ENCODE results near the gene ATG10. TPM values are rescaled to one million over a fixed set of nuclear protein-coding genes. Genes with fewer than 3 reads are reported as not detected.

ATG10 gene
- total and polyA plus RNA-seq, 2 experiments from 2014 or later = 12.5 to 17.7 TPM

- no peak overlapping the region for H3K27ac ChIP-seq (ENCODE audit: low read depth)
These were observed 139.4 kb downstream of the ATG10 start for GRCh38 chr5:82111191-82111590.

More at GRCh38 chr5:82111191-82111590, 139.4 kb downstream of the ATG10 start:
- no peak overlapping the region for H3K4me2 ChIP-seq
- Mint-ChIP-seq H3K36me3 (ENCODE audit: low read depth) (no peaks in the 10 kb centered on the region), H3K9me3 (no peaks in the 10 kb centered on the region), H3K27ac (no peak overlapping the region), H3K4me3 (no peak overlapping the region), H3K4me1 (peaks cover 10% of the 10 kb centered on the region), H3K27me3 (ENCODE audit: insufficient read depth, low read depth, poor library complexity) (no peaks in the 10 kb centered on the region)
- H4K20me1 ChIP-seq (replicated peaks; ENCODE audit: insufficient read depth) = no peaks in the 10 kb centered on the region
- no peaks in the 10 kb centered on the region for H3K36me3 ChIP-seq (ENCODE audit: insufficient read depth)
- DNase-seq (ENCODE audit: low spot score) (no peak), ATAC-seq (no peak)
- H3K27me3 ChIP-seq (ENCODE audit: insufficient read depth) = no peaks in the 10 kb centered on the region
- H3K4me3 ChIP-seq = no peak overlapping the region
- H3K9me2 ChIP-seq (ENCODE audit: insufficient read depth) = no peaks in the 10 kb centered on the region
- no peaks in the 10 kb centered on the region for H3F3A ChIP-seq (replicated peaks; ENCODE audit: low read depth)
- H2AFZ ChIP-seq = no peak overlapping the region
- H3K79me2 ChIP-seq (replicated peaks; ENCODE audit: insufficient read depth) = no peaks in the 10 kb centered on the region
- H3K4me1 ChIP-seq (ENCODE audit: insufficient read depth) = peaks cover 16% of the 10 kb centered on the region
- no peak for TF ChIP-seq POLR2AphosphoS5 (IDR thresholded peaks at IDR 0.05; ENCODE audit: low read depth)
- no peak for TF ChIP-seq ZNF331 (CRISPR knock-in tag; IDR thresholded peaks at IDR 0.05; ENCODE audit: low read depth)
- TF ChIP-seq CREB1 (CRISPR knock-in tag; IDR thresholded peaks at IDR 0.05; ENCODE audit: low read depth) = no peak
- TF ChIP-seq ETS1 (IDR thresholded peaks at IDR 0.05) = no peak
- no peak for TF ChIP-seq CTCF (conservative IDR thresholded peaks at IDR 0.05; ENCODE audit: low read depth in 2 of 2)
- TF ChIP-seq ZNF114 (CRISPR knock-in tag; IDR thresholded peaks at IDR 0.05) = no peak
- TF ChIP-seq EZH2 (IDR thresholded peaks at IDR 0.05; ENCODE audit: low read depth, unreplicated experiment) = no peak
- no peak for TF ChIP-seq EZH2phosphoT487 (IDR thresholded peaks at IDR 0.05; ENCODE audit: unreplicated experiment)
- TF ChIP-seq, protein P1, sequence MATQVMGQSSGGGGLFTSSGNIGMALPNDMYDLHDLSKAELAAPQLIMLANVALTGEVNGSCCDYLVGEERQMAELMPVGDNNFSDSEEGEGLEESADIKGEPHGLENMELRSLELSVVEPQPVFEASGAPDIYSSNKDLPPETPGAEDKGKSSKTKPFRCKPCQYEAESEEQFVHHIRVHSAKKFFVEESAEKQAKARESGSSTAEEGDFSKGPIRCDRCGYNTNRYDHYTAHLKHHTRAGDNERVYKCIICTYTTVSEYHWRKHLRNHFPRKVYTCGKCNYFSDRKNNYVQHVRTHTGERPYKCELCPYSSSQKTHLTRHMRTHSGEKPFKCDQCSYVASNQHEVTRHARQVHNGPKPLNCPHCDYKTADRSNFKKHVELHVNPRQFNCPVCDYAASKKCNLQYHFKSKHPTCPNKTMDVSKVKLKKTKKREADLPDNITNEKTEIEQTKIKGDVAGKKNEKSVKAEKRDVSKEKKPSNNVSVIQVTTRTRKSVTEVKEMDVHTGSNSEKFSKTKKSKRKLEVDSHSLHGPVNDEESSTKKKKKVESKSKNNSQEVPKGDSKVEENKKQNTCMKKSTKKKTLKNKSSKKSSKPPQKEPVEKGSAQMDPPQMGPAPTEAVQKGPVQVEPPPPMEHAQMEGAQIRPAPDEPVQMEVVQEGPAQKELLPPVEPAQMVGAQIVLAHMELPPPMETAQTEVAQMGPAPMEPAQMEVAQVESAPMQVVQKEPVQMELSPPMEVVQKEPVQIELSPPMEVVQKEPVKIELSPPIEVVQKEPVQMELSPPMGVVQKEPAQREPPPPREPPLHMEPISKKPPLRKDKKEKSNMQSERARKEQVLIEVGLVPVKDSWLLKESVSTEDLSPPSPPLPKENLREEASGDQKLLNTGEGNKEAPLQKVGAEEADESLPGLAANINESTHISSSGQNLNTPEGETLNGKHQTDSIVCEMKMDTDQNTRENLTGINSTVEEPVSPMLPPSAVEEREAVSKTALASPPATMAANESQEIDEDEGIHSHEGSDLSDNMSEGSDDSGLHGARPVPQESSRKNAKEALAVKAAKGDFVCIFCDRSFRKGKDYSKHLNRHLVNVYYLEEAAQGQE (IDR thresholded peaks at IDR 0.05; ENCODE audit: unreplicated experiment) = no peak
- TF ChIP-seq JUNB (IDR thresholded peaks at IDR 0.05; ENCODE audit: unreplicated experiment) = no peak
- TF ChIP-seq, protein P2, sequence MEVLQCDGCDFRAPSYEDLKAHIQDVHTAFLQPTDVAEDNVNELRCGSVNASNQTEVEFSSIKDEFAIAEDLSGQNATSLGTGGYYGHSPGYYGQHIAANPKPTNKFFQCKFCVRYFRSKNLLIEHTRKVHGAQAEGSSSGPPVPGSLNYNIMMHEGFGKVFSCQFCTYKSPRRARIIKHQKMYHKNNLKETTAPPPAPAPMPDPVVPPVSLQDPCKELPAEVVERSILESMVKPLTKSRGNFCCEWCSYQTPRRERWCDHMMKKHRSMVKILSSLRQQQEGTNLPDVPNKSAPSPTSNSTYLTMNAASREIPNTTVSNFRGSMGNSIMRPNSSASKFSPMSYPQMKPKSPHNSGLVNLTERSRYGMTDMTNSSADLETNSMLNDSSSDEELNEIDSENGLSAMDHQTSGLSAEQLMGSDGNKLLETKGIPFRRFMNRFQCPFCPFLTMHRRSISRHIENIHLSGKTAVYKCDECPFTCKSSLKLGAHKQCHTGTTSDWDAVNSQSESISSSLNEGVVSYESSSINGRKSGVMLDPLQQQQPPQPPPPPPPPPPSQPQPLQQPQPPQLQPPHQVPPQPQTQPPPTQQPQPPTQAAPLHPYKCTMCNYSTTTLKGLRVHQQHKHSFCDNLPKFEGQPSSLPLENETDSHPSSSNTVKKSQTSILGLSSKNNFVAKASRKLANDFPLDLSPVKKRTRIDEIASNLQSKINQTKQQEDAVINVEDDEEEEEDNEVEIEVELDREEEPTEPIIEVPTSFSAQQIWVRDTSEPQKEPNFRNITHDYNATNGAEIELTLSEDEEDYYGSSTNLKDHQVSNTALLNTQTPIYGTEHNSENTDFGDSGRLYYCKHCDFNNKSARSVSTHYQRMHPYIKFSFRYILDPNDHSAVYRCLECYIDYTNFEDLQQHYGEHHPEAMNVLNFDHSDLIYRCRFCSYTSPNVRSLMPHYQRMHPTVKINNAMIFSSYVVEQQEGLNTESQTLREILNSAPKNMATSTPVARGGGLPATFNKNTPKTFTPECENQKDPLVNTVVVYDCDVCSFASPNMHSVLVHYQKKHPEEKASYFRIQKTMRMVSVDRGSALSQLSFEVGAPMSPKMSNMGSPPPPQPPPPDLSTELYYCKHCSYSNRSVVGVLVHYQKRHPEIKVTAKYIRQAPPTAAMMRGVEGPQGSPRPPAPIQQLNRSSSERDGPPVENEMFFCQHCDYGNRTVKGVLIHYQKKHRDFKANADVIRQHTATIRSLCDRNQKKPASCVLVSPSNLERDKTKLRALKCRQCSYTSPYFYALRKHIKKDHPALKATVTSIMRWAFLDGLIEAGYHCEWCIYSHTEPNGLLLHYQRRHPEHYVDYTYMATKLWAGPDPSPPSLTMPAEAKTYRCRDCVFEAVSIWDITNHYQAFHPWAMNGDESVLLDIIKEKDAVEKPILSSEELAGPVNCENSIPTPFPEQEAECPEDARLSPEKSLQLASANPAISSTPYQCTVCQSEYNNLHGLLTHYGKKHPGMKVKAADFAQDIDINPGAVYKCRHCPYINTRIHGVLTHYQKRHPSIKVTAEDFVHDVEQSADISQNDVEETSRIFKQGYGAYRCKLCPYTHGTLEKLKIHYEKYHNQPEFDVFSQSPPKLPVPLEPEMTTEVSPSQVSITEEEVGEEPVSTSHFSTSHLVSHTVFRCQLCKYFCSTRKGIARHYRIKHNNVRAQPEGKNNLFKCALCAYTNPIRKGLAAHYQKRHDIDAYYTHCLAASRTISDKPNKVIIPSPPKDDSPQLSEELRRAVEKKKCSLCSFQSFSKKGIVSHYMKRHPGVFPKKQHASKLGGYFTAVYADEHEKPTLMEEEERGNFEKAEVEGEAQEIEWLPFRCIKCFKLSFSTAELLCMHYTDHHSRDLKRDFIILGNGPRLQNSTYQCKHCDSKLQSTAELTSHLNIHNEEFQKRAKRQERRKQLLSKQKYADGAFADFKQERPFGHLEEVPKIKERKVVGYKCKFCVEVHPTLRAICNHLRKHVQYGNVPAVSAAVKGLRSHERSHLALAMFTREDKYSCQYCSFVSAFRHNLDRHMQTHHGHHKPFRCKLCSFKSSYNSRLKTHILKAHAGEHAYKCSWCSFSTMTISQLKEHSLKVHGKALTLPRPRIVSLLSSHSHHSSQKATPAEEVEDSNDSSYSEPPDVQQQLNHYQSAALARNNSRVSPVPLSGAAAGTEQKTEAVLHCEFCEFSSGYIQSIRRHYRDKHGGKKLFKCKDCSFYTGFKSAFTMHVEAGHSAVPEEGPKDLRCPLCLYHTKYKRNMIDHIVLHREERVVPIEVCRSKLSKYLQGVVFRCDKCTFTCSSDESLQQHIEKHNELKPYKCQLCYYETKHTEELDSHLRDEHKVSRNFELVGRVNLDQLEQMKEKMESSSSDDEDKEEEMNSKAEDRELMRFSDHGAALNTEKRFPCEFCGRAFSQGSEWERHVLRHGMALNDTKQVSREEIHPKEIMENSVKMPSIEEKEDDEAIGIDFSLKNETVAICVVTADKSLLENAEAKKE (CRISPR knock-in tag; IDR thresholded peaks at IDR 0.05) = no peak
- TF ChIP-seq STAT1 (IDR thresholded peaks at IDR 0.05; ENCODE audit: unreplicated experiment) = no peak
- no peak for TF ChIP-seq NANOG (IDR thresholded peaks at IDR 0.05; ENCODE audit: borderline replicate concordance)
